CD4-positive, alpha-beta T cell (primary cell): ENCODE data around the gene FCHSD1. TPM values are rescaled to one million over a fixed set of nuclear protein-coding genes. Genes with fewer than 3 reads are reported as not detected.

Experiments
- ATAC-seq: fragments of 200-7000 bp; cut with Tn5 transposase; one replicate; pipeline ENCODE4 v1.10.0; 2022; ENCODE audit warnings: mild to moderate bottlenecking; ENCODE audit not compliant: poor library complexity
- CTCF ChIA-PET: fragments of 350-600 bp; sonication (Branson Sonifier 250); formaldehyde crosslinking; loops from one replicate; lab custom pipeline; 2021; ENCODE audit warnings: antibody characterized with exemption, inconsistent platforms; lab: Charles Lee
- POLR2A ChIA-PET: fragments of 350-600 bp; sonication (Branson Sonifier 250); formaldehyde crosslinking; loops from one replicate; lab custom pipeline; 2021; ENCODE audit warnings: antibody characterized with exemption, inconsistent platforms; lab: Charles Lee
- DNase-seq, 14 experiments: peaks; one replicate each; pipeline ENCODE4 v3.0.0-alpha.2; 2013 to 2020; ENCODE audit warnings: mixed read lengths in 2 of 14
- H3K27ac ChIP-seq, 2 donors: one replicate each; pipeline versions ENCODE4 v1.5.1 to v1.7.0; 2013; ENCODE audit warnings: low read length in 2 of 2, low read depth in 1 of 2, mild to moderate bottlenecking in 1 of 2
- H3K27me3 ChIP-seq, 2 experiments: 1 replicate in 1 of 2; 2 replicates in 1 of 2; pipeline versions ENCODE4 v1.6.1 to v1.7.0; 2013; ENCODE audit warnings: low read length in 2 of 2, control low read depth in 1 of 2, mild to moderate bottlenecking in 1 of 2, moderate library complexity in 1 of 2; ENCODE audit not compliant: insufficient read depth in 2 of 2, control insufficient read depth in 1 of 2
- H3K36me3 ChIP-seq: one replicate; pipeline ENCODE4 v1.6.1; 2013; ENCODE audit warnings: low read length, control low read depth; ENCODE audit not compliant: insufficient read depth
- H3K4me1 ChIP-seq: one replicate; pipeline ENCODE4 v1.6.1; 2013; ENCODE audit warnings: low read length, control low read depth; ENCODE audit not compliant: insufficient read depth
- H3K4me3 ChIP-seq: one replicate; pipeline ENCODE4 v1.5.1; 2013; ENCODE audit warnings: mild to moderate bottlenecking, low read length, moderate library complexity
- H3K9me3 ChIP-seq, 2 experiments: 1 replicate in 1 of 2; 2 replicates in 1 of 2; pipeline versions ENCODE4 v1.6.1 to v1.7.0; 2013; ENCODE audit warnings: low read length in 2 of 2, mild to moderate bottlenecking in 2 of 2, control low read depth in 1 of 2, moderate library complexity in 1 of 2; ENCODE audit not compliant: control insufficient read depth in 1 of 2, insufficient read depth in 1 of 2
- H3K27ac Mint-ChIP-seq: one replicate; pipeline ENCODE4 v1.8.0; 2020; ENCODE audit warnings: mixed read lengths
- H3K27me3 Mint-ChIP-seq: one replicate; pipeline ENCODE4 v1.8.0; 2021; ENCODE audit warnings: mixed read lengths
- H3K36me3 Mint-ChIP-seq: one replicate; pipeline ENCODE4 v1.8.0; 2021; ENCODE audit warnings: low read depth, mixed read lengths
- H3K4me1 Mint-ChIP-seq: one replicate; pipeline ENCODE4 v1.8.0; 2021; ENCODE audit warnings: low read depth, mixed read lengths
- H3K4me3 Mint-ChIP-seq: one replicate; pipeline ENCODE4 v1.8.0; 2020; ENCODE audit warnings: mild to moderate bottlenecking, mixed read lengths
- H3K9me3 Mint-ChIP-seq: one replicate; pipeline ENCODE4 v1.8.0; 2020; ENCODE audit warnings: mixed read lengths
- CTCF ChIP-seq: fragments of 200-600 bp; IDR thresholded peaks from one replicate; pipeline ENCODE4 v1.8.0; 2022; ENCODE audit warnings: antibody characterized with exemption, mild to moderate bottlenecking
- intact Hi-C, 2 experiments: fragments of 100-400 bp; cut with DNase I in 1 of 2; cut with micrococcal nuclease in 1 of 2; formaldehyde crosslinking; loops; one replicate each; pipeline versions ENCODE4 v1.15.1 to v1.9.0; 2023 to 2025; cut with DNase I, micrococcal nuclease
- total RNA-seq, 174 experiments: library from RNA in 2 of 174; stranded (reverse) in 2 of 174; gene quantifications; one replicate each; pipeline ENCODE4 v1.2.3 and lab custom pipeline; 2021 to 2026

FCHSD1 gene
- total RNA-seq, 2 experiments from 2014 or later, result 79.8 to 86.8 TPM

GRCh38 chr5:141664733-141665461 is 13.7 kb upstream of the FCHSD1 start:
- ChIA-PET POLR2A (interaction anchor here (0.7 to 1.8 kb wide), 3 partner anchors 27 to 214 kb away, joined by 4 to 5 read pairs (median 5); partner anchors contain the start of gene RELL2), CTCF (interaction anchor here (0.6 to 2.3 kb wide), 15 partner anchors 9 to 1048 kb away, joined by 3 to 18 read pairs (median 4); partner anchors contain the start of genes FCHSD1, HDAC3, PCDH1 and RELL2)
- Histone ChIP-seq H3K4me1 (peaks cover 4% of the 10 kb centered on the region), H3K36me3 (no peaks in the 10 kb centered on the region), H3K27me3 (no peaks in the 10 kb centered on the region), H3K27ac (no peak overlapping the region), H3K4me3 (no peak overlapping the region), H3K9me3 (no peaks in the 10 kb centered on the region)
- ATAC-seq (peak; percentile 74), DNase-seq (peak; percentile 36 to 87 (median 70))
- H3K27me3 Mint-ChIP-seq, result no peaks in the 10 kb centered on the region
- H3K4me3 Mint-ChIP-seq, result no peak overlapping the region
- no peaks in the 10 kb centered on the region for H3K9me3 Mint-ChIP-seq
- intact Hi-C loops, result loop anchor here (1.0 to 5.0 kb wide), 6 partner anchors 147 to 482 kb away; partner anchors contain the start of gene PCDH12 (in 1 of the 2)
- TF ChIP-seq CTCF, result peak; percentile 96
- H3K4me1 Mint-ChIP-seq, result no peaks in the 10 kb centered on the region
- H3K27ac Mint-ChIP-seq, result no peak overlapping the region
- no peaks in the 10 kb centered on the region for H3K36me3 Mint-ChIP-seq

- no peaks in the 10 kb centered on the region for H3K36me3 Mint-ChIP-seq
- Histone ChIP-seq H3K4me3 (no peak overlapping the region), H3K27ac (no peak overlapping the region), H3K9me3 (peaks cover 0 to 5% of the 10 kb centered on the region in 2 experiments), H3K27me3 (no peaks in the 10 kb centered on the region), H3K4me1 (peaks cover 4% of the 10 kb centered on the region), H3K36me3 (no peaks in the 10 kb centered on the region)
- intact Hi-C loops, result loop anchor here in 1 of 2 experiments (5.0 kb wide), 1 partner anchor 149 kb away; no protein-coding TSS in a partner anchor
- no peaks in the 10 kb centered on the region for H3K27me3 Mint-ChIP-seq
- DNase-seq (no peak), ATAC-seq (no peak)
- no peaks in the 10 kb centered on the region for H3K4me1 Mint-ChIP-seq
- no peak for TF ChIP-seq CTCF
- no peaks in the 10 kb centered on the region for H3K9me3 Mint-ChIP-seq
- CTCF ChIA-PET, result interaction anchor here (1.0 kb wide), 1 partner anchor 44 kb away, joined by 4 read pairs; the partner anchor contains the start of gene DIAPH1
- H3K4me3 Mint-ChIP-seq, result no peak overlapping the region
- no peak overlapping the region for H3K27ac Mint-ChIP-seq
- POLR2A ChIA-PET, result interaction anchor here (1.8 kb wide), 1 partner anchor 216 kb away, joined by 5 read pairs; no protein-coding TSS in a partner anchor
Measured at GRCh38 chr5:141663506-141663905, 12.3 kb upstream of the FCHSD1 start.

GRCh38 chr5:141662028-141662427 is 10.8 kb upstream of the FCHSD1 start:
- CTCF ChIA-PET, result interaction anchor here (1.3 kb wide), 1 partner anchor 298 kb away, joined by 3 read pairs; no protein-coding TSS in a partner anchor
- Mint-ChIP-seq H3K4me1 (no peaks in the 10 kb centered on the region), H3K9me3 (no peaks in the 10 kb centered on the region), H3K36me3 (no peaks in the 10 kb centered on the region), H3K27me3 (no peaks in the 10 kb centered on the region), H3K27ac (no peak overlapping the region), H3K4me3 (no peak overlapping the region)
- H3K27me3 ChIP-seq, result no peaks in the 10 kb centered on the region
- H3K36me3 ChIP-seq, result no peaks in the 10 kb centered on the region
- intact Hi-C loops, result loop anchor here in 1 of 2 experiments (5.0 kb wide), 1 partner anchor 150 kb away; no protein-coding TSS in a partner anchor
- no peak overlapping the region for H3K4me3 ChIP-seq
- H3K9me3 ChIP-seq, result peaks cover 0 to 5% of the 10 kb centered on the region in 2 experiments
- H3K27ac ChIP-seq, result no peak overlapping the region
- peak in 1 of 14 experiments; percentile 5 for DNase-seq
- POLR2A ChIA-PET, result no interaction called here
- ATAC-seq, result no peak
- peaks cover 4% of the 10 kb centered on the region for H3K4me1 ChIP-seq
- no peak for TF ChIP-seq CTCF
